Measurements from ENCODE around the gene PAK5.

GRCh38 chr20:9577397-9577796 lies 261.5 kb downstream of the PAK5 start:
- no peak for TF ChIP-seq CTCF (IDR thresholded peaks at IDR 0.05)
- no peak for TF ChIP-seq POLR2AphosphoS5 (IDR thresholded peaks at IDR 0.05)
- no peak for TF ChIP-seq EP300 (IDR thresholded peaks at IDR 0.05; ENCODE audit: low read depth)
